ENCODE measurements around the gene ZMIZ2.
"Not testable (repeated sequence)": the region's sequence is repeated elsewhere in the genome, so short reads cannot be mapped to it uniquely, and the experiment has no call there.

Gene ZMIZ2

DNA sequence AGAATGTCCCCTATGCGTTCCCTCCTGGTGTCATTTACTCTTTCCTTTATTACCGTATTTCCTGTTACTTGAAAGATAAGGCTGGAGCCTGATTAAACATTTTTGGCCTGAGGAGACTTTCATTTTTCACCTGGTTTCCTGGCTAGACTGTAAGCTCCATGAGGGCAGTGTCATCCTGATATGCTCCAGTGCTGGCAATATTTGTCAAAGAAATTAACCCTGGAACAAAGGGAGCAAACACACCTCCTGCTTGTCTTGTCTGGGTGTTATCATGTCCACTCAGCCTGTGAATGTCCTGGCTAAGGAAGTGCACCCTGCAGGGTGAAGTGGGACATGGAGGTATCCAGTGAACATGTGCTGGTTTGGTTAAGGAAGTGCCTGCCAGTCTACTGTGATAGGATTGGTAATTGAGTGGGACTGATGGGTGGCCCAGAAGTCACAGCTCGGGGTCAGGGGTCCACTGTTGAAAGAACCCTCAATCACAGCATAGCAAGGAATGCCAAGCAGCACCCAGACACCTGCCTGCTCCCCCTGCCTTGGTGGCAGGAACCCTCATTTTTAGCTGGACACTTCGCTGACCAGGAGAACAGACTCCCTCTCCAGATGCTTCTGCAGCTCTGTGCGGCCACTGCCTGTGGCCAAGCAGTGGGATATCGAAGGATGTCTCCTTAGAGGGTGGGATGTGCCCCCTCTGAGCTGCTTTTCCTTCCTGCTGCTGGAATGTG is 26.9 kb downstream of the ZMIZ2 start:
- DNase-seq, result no peak

DNA sequence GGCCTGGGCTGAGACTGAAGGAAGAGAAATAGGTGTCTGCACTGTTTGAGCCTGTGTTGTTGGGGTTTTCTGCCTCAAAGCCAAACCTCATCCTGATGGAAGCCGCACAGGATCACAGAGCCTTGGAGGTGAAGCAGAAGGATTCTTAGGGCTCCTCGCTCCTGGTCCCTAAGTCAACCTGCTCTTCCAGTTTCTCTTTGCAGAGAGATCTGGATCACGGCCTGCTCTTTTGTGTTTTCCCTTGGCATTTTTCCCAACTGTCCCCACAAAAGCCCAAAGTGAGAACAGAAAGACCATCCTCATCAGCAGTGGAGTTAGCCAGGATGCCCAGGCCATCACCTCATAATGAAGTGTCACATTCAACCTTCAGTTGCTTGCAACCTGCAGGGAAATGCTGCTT is 27.6 kb downstream of the ZMIZ2 start:
- DNase-seq, result no peak

DNA sequence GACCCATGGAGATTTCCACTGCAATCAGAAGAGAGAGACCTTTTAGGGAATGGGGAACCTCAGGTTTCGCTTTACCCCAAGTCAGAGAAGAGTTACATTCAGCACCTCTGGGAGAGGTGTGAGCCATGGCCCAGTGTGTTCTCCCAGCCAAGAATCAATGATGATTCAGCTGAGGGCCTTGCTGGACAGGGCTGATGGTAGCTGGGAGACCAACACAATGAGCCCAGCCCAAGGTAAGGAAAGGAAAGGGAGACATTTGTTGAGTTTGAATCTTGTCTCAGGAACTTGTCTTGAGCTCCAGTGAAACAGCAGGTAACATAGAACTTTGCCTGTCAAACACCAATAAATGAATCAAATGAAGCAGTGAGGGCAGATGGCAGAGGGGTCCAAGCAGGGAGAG is 33.8 kb downstream of the ZMIZ2 start:
- no peak for DNase-seq

DNA sequence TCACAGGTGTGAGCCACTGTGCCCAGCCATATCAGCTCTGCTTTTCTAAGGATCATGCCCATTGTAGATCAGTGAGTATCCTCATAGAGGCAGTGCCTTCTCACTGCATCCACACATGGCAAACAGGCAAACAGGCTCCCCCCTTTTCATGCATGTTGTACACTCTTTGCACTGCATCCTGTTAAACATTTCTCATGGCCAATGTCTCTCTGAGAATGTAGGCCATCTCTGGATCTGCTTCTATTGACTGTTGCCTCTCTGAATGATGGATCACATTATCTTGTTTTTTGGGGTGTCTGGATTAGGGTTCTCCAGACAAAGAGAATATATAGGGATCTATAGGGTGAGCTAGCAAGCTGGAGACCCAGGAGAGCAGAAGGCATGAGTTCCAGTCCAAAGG is 34.8 kb downstream of the ZMIZ2 start:
- DNase-seq, result no peak

DNA sequence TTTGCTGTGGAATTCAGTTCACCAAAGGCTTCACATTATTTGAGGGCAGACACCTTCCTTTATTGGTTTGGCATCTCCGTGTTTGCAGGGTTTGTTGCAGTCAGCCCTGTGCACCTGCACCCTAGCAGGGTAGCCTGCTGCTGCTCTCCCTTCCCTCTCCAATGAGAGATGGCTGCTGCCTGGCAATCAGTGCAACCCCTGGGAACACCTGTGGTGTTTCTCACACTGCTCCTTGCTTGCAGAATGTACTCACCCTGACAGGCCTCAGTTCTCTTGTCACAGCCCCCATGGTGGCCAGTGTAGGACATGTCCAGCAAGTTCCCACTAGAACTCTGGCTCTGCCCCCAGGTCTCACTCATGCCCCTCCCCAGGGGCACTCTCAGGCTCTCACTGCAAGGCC is 35.7 kb downstream of the ZMIZ2 start:
- no peak for DNase-seq

DNA sequence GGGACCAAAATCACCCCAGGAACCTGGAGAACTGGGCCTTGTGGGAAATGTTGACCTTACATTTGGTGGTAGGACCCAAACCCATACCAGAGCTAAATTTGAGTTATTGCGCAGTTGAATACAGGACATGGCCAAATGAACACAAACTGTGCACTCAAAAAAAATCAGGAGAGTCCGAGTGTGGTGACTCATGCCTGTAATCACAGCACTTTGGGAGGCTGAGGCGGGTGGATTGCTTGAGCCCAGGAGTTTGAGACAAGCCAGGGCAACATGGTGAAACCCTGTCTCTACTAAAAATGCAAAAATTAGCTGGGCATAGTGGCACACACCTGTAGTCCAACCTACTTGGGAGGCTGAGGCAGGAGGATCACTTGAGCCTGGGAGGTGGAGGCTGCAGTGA is 36.6 kb downstream of the ZMIZ2 start:
- not testable (repeated sequence) for DNase-seq

DNA sequence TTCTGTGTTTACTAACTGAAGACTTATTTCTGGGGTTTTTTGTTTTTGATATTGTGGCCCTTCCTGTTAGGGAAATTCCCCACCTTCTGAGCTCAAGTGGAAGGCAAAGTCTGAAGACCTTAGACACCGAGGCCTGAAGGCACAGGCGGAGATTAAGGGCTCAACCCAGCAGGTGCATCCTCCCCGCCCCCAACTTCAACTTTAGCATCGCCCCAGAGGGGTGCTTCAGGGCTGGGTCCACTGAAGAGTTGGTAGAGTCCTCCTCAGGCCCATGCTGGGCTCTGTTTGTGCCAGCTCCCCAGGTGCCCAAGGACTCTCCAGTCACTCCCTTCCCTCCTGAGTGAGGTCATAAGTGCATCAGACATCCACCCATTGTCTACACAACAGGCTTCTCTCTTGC is 38.4 kb downstream of the ZMIZ2 start:
- DNase-seq, result no peak

DNA sequence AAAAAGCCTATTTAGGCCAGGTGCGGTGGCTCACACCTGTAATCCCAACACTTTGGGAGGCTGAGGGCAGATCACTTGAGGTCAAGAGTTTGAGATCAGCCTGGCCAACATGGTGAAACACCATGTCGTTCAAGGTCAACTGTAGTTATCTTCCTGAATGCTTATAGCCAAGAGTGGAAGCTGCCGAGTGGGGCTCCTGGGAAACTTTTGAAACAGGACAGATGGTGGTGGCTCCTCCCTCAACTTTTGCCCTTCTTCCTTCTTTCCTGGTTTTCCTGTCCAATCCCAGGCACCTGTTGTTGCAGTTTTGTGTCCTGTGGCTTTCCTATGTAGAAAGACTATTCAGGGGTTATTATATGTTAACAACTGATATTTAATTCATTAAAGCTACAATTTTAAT is 39.1 kb downstream of the ZMIZ2 start:
- DNase-seq, result no peak

DNA sequence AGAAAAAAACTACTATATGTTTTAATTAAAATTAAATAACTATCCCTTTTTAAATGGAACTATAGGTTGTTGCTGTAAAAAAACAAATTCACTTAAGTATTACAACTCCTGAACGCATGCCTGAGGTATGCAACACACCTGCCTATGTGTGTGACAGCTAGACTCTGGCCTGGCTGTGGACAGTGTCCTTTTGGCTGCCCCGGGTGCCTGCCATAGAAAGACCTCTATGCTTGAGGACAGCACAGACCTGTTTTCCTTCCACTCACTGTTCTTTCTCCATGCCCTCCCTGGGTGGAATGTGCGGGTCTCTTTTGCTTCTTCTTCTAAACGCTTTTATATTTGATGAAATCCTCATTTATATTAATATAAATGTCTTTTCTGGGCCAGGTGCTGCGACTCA is 41.3 kb downstream of the ZMIZ2 start:
- no peak for DNase-seq

DNA sequence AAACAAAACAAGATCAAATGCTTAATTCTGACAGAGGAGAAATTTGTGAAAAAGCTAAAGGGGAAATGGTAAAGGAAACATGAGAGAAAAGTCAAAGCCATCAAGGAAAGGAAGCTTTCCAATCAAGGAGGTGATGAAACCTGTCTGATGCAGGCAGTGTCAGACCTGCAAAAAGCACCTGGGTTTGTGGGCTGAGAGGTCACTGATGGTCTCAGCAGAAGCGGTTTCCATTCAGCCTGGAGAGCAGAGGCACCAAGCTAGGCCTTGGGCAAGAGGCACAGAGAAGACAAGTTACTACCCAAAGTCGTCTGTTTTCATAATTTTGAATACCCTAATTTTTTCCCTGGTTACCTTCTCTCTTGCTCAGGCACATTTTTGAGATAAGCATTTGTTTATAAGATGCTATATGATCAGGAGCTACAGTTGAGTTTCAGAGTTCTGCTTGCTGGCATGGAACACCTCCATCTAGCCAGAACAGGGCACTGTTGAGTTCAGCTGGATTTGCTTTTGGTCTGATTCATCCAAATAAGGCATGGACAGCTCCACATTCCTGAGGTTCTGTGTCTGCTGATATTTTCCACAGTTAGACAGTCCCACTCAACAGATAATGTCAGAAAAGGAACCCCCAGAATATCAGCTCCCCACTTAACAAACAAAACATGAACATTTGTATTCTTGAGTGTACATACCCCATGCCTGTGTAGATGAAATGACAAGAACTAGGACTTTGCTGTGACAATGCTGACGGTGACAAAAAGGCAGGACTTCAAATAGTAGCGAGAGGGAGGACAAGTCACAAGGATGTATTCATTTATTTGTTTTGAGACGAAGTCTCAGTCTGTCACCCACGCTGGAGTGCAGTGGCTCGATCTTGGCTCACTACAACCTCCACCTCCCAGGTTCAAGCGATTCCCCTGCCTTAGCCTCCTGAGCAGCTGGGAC is 42.9 kb downstream of the ZMIZ2 start:
- no peak for DNase-seq

DNA sequence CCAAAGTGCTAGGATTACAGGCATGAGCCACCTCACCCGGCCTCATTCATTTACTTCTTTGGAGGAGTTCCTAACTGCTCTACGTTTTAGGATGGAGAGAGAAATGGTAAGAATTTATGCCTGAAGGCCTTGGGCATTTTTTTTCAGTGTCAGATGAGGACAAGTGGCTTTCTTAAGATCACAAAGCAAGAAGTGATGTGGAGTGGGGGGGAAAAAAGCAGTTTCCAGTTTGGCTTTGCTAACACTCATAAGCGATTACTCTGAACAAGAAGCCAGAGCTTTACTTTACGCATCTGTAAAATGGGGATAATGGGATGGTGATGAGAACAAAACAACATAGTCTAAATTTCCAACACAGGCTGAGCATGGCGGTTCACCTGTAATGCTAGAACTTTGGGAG is 45.3 kb downstream of the ZMIZ2 start:
- no peak for DNase-seq

DNA sequence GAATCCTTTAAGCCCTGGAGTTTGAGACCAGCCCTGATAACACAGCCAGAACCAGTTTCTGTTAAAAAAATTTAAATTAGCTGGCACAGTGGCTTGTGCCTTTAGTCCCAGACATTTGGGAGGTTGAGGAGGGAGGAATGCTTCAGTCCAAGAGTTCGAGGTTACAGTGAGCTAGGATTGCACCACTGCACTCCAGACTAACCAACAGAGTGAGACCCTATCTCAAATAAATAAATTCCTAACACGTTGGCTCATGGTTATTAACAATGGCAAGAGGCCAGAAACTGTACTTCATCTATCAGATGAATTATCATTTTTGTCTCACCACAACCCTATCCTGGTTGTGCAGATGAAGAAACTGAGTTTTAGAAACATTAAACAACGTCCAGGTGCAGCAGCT is 45.7 kb downstream of the ZMIZ2 start:
- DNase-seq, result no peak

DNA sequence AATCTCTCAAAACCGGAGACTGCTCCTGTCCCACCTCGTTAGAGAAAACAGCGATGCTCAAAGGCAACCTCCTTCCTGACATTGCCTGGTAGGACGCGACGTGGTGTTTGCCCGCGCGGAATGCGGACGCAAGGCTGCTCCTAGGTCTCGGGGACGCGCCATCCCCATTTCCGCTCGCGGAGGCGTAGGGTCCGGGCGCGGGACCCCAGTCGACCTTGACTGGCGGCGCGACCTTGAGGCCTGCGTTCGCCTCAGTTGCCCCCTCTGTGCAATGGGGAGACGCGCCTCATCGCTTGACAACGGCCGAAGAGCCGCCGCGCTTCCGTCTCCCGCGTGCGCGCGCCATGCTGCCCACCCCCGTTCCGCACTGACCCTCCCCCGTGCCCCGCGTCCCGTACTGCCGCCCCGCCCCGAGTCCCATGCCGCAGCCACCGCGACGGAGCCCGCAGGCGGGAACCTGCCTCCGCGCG is 47.4 kb downstream of the ZMIZ2 start:
- no peak for DNase-seq

DNA sequence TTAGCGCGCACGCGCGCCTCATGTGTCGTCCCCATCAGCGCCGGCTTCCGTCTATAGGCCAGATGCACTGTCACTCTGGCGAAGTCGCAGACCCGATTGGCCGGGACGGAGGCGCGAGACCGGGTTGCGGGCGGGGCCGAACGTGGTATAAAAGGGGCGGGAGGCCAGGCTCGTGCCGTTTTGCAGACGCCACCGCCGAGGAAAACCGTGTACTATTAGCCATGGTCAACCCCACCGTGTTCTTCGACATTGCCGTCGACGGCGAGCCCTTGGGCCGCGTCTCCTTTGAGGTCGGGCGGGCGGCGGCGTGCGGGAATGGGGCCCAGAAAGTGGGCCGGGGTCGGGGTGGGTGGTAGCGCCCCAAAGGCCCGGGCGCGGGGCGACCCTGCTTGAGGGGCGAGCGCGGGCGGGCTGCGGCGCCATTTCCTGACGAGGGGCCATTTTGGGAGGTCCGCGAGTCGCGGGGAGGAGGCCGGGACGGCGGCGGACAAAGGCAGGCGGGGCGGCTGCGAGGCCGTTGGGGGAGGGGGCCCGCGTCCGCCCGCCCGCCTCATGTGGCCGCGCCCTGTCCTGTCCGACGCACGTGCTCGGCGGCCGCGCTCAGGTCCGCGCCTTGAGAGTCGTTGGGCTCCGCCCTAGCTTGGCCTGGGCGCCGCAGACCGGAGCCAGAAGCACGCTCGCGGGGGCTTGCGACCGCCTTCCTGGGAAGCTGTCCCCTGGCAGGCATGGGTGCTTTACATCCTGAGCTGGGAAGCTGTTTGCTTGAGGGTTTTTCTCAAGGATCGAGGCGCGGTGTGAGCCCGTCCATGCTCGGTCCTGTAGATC is 48.1 kb downstream of the ZMIZ2 start, which contains the start of gene PPIA:
TSS of gene PPIA (plus strand) at position 178 of the 825 bp plus-strand sequence. CDS start at position 222, 44 bp downstream.
- peak; percentile 97 for DNase-seq

DNA sequence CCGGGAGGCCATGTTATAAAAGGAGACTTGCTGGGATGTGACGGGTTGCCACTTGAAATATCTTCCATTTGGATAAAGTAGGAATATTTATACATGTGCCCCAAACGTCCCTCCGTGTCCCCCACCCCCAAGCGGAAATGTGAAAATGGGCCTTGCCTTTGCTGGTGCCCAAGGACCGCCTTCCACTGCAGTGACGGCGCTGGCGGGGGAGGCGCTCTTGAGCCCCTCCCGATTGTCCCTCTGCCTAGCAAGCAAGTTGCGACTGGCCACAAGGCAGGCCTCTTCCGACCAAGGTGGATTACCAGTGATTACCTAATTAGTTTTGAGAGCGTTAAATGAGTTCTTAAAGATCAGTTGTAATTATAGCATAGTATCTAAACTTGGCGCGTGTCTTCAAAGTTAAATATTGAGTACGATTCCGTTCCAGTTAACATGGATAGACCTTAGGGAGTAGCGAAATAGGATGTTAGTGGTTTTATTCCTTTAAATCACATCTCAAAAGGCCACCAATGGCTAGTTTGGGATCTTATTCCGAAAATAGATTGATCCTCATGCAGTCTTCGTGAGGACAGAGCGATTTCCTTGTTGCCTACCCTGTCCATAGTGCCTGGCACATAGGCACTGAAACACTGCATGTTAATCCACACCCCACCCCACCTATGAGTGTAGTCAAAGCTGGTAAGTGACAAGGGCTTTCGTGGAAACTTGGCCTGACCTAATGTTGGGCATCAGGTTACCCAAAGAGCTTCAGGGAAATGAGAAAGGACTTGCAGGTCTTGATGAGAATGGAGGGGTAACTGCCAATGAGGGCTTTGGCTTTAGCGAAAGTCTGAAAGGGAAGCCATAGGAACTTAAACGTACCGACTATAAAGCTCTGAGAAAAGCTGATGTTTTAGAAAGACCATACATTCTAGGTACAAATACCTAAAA is 48.9 kb downstream of the ZMIZ2 start:
- DNase-seq, result peak; percentile 75

DNA sequence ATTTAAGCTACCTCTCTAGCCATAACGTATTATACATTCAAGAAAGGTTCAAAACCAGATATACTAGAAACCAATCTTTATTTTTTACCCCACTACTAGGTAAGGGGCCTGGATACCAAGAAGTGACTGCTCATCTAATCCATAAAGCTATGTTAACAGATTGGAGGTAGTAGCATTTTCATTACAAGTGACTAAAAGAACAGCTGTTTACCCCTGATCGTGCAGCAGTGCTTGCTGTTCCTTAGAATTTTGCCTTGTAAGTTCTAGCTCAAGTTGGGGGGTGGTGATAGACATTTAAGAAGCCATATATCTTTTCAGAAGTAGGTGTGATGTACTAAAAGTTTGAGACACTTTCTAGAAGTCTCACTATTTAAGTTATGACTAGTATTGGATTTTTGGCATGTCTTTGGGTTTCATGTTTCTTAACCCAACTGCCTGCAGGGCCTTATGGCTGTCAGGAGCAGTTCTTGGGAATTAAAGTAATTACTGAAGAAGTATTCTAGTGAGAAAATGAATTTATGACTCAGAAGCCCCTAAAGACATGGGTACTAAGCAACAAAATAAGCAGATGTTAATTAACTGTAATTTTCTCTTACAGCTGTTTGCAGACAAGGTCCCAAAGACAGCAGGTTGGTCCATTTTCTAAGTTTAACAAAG is 50.1 kb downstream of the ZMIZ2 start:
- no peak for DNase-seq

DNA sequence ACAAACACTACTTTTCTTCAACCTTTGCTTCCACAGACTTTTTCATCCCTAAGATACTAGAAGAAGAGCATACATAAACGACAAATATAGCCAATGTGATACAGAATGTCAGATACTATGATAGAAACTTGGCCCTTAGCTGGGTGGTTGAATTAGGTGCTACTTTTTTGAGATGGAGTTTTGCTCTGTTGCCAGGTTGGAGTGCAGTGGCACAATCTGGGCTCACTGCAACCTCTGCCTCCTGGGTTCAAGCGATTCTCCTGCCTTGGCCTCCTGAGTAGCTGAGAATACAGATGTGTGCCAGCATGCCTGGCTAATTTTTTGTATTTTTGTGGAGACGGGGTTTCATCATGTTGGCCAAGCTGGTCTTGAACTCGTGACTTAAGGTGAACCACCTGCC is 51.3 kb downstream of the ZMIZ2 start:
- DNase-seq, result no peak

DNA sequence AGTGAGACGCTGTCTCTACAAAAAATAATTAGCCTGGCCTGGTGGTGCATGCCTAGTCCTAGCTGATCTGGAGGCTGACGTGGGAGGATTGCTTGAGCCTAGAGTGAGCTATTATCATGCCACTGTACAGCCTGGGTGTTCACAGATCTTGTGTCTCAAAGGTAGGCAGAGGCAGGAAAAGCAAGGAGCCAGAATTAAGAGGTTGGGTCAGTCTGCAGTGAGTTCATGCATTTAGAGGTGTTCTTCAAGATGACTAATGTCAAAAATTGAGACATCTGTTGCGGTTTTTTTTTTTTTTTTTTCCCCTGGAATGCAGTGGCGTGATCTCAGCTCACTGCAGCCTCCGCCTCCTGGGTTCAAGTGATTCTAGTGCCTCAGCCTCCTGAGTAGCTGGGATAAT is 53.2 kb downstream of the ZMIZ2 start:
- DNase-seq, result no peak

DNA sequence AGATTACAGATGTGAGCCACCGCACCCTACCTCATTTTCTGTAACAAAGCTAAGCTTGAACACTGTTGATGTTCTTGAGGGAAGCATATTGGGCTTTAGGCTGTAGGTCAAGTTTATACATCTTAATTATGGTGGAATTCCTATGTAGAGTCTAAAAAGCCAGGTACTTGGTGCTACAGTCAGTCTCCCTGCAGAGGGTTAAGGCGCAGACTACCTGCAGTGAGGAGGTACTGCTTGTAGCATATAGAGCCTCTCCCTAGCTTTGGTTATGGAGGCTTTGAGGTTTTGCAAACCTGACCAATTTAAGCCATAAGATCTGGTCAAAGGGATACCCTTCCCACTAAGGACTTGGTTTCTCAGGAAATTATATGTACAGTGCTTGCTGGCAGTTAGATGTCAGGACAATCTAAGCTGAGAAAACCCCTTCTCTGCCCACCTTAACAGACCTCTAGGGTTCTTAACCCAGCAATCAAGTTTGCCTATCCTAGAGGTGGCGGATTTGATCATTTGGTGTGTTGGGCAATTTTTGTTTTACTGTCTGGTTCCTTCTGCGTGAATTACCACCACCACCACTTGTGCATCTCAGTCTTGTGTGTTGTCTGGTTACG is 53.9 kb downstream of the ZMIZ2 start:
- DNase-seq, result no peak

DNA sequence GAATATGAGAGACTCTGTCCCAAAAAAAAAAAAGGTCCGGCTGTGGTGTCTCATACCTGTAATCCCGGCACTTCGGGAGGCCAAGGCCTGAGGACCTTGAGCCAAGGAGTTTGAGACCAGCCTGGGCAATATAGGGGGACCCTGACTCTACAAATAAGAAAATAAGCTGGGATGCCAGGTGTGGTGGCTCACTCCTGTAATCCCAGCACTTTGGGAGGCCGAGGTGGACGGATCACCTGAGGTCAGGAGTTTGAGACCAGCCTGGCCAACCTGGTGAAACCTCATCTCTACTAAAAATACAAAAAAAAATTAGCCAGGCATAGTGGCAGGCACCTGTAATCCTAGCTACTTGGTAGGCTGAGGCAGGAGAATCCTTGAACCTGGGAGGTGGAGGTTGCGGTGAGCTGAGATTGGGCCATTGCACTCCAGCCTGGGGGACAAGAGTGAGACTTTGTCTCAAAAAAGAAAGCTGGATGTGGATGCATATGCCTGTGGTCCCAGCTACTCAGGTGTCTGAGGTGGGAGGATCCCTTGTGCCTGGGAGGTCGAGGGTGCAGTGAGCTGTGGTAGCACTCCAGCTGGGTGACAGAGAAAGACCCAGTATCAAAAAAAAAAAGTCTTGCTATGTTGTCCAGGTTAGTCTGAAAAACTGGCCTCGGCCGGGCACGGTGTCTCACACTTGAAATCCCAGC is 55.3 kb downstream of the ZMIZ2 start:
- DNase-seq, result not testable (repeated sequence)
